ENCODE results near the gene HS2ST1.

HS2ST1 gene

GRCh38 chr1:87117761-87118368 lies 203.4 kb downstream of the HS2ST1 start:
- no peak for DNase-seq

- no peak for DNase-seq
These were observed 205.2 kb downstream of the HS2ST1 start for GRCh38 chr1:87119541-87120140.

GRCh38 chr1:87120779-87121178 lies 206.3 kb downstream of the HS2ST1 start:
- DNase-seq = no peak

GRCh38 chr1:87121711-87122163 lies 207.3 kb downstream of the HS2ST1 start:
- no peak for DNase-seq

DNA sequence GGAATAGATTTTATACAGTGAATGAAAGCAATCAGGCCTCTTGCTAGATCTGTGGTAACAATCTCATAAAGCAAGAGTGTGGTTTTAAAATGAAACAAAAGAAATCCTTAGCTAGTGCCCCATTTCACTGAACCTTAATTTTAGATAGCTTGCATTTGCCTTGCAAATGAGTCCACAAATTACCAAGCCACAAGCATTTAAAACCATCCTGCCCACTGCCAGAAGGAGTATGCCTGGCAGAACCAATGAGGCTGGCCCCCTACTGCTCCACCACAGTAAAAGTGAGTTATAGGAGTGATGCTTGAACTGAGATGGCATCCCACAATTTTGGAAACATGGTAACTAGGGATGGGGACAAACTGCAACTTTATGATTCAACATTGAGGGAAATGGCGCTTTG lies 207.8 kb downstream of the HS2ST1 start:
- no peak for DNase-seq

DNA sequence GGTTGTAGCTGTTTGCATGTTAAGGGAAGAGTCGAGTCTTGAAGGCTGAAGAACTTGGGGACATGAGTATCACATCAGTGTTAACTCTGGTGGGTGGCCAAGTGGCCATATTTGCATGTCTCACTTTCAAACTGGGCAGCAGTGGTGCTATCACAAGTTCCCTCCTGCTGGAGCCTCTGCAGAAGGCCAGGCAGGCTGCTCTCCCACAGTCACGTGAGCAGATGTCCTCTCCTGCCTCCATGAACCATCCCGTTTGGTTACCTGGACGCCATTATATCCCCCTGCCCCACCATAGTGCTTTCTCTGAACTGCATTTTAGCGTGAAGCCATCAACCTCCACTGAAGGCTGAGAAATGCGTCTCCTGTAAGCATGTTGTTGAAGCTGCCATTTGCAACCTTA lies 209.2 kb downstream of the HS2ST1 start:
- DNase-seq = no peak

GRCh38 chr1:87126886-87127505 lies 212.6 kb downstream of the HS2ST1 start:
- no peak for DNase-seq

- no peak for DNase-seq
These were observed 213.1 kb downstream of the HS2ST1 start for GRCh38 chr1:87127581-87127980.

GRCh38 chr1:87129038-87129437 lies 214.6 kb downstream of the HS2ST1 start:
- no peak for DNase-seq

GRCh38 chr1:87129606-87130005 lies 215.2 kb downstream of the HS2ST1 start:
- no peak for DNase-seq

DNA sequence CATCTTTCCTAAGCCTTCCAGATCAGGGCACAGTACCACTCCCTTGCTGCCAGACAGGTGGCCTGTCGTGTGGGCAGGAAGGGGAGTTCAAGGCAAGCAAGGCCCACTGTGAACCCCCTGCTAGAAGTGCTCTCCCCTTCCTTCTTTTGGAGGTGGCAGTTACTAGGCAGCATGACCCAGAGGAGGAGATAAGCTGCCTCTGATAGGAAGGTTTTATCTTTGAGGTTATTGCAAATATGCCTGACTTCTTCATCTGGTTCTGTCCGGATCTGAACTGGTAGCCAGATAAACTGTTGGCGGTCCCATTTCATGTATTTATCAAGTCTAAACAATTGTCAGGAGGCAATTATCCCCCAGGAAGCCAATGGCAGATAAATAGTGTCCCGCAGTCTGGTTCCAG lies 216.0 kb downstream of the HS2ST1 start:
- no peak for DNase-seq

GRCh38 chr1:87131809-87132283 lies 217.4 kb downstream of the HS2ST1 start:
- peak; percentile 81 to 82 for DNase-seq

DNA sequence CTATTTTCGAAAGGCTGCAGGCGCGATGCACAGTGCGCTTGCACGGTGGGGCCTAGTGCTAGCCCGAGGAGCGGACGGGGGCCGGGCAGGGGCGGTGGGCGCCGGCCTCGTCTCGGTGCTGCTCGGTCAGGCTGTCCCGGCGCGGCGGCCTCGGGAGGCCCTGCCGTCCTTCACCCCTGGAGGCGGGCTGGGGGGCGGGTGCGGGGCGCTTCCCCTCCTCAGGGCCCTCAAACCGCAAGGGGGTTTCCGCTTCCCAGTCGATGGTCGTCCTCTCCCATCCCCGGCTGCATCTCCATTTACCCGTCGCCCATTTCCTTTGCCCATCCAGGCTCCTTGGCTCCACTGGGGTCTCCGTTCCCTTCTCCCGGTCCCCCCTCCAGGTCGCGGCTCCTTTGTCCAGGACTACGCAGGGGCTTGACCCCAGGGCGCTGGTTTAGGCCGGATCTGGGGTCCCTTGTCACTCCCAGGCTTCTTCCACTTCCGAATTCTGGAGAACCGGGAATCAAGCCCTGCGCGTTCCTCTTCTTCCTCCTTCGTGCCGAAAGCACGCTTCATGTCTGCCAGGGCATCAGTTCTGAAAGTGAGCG lies 217.9 kb downstream of the HS2ST1 start:
- no peak for DNase-seq

GRCh38 chr1:87134061-87134460 lies 219.6 kb downstream of the HS2ST1 start:
- no peak for DNase-seq

GRCh38 chr1:87134625-87135328 lies 220.3 kb downstream of the HS2ST1 start:
- no peak for DNase-seq

GRCh38 chr1:87135329-87135712 lies 220.9 kb downstream of the HS2ST1 start:
- no peak for DNase-seq

- no peak for DNase-seq
These were observed 222.3 kb downstream of the HS2ST1 start for GRCh38 chr1:87136607-87137341.

DNA sequence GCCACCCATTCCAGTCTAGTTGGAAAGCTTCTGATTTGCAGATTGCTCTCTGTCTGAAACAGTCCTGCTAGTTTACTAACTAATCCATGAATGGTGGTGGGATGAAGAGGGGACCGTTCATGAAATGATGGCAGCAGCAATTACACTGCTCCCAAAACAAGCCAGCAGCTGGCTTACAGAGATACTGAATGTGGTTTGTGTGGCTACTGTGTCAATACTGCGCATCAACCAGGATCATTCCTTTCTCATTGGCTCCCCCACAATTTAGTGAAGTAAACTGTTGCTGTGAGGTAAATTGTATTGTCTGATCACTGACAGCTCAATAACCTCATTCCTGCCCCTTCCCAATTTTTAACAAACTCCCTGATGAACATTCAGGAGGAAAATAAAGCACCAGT lies 222.9 kb downstream of the HS2ST1 start:
- no peak for DNase-seq

GRCh38 chr1:87140831-87141540 lies 226.6 kb downstream of the HS2ST1 start:
- no peak for DNase-seq

- DNase-seq = no peak
These were observed 227.1 kb downstream of the HS2ST1 start for GRCh38 chr1:87141556-87141955.

- no peak for DNase-seq
These were observed 229.1 kb downstream of the HS2ST1 start for GRCh38 chr1:87143413-87144135.

Measured in stimulated activated CD4-positive, alpha-beta T cell treated with anti-CD3 and anti-CD28 coated beads, Interleukin-2, amount 100 ng/mL, for 24 hours (primary cell).